Lung (tissue), 12 donors: ENCODE measurements around the gene NHS. TPM values are rescaled to one million over a fixed set of nuclear protein-coding genes. Genes with fewer than 3 reads are reported as not detected.

Experiments used
- ATAC-seq: fragments of 200-7000 bp; cut with Tn5 transposase; one replicate; pipeline ENCODE4 v1.9.1; 2020; ENCODE audit warnings: moderate number of reproducible peaks; ENCODE audit not compliant: insufficient read depth, low FRiP score
- DNase-seq, 3 donors: peaks; one replicate each; pipeline ENCODE4 v3.0.0-alpha.2; 2013 to 2017
- H3K27ac ChIP-seq, 2 donors: one replicate each; pipeline ENCODE4 v1.5.1; 2013; ENCODE audit warnings: mild to moderate bottlenecking in 2 of 2, moderate library complexity in 2 of 2, control low read depth in 1 of 2, inconsistent platforms in 1 of 2, low read depth in 1 of 2, low read length in 1 of 2
- H3K27me3 ChIP-seq, 3 donors: one replicate each; pipeline ENCODE4 v1.5.1; 2013; ENCODE audit warnings: low read length in 2 of 3; ENCODE audit not compliant: control insufficient read depth in 3 of 3, insufficient read depth in 3 of 3
- H3K36me3 ChIP-seq, 4 donors: one replicate each; pipeline ENCODE4 v1.5.1; 2013; ENCODE audit warnings: low read length in 4 of 4, mild to moderate bottlenecking in 1 of 4, moderate library complexity in 1 of 4; ENCODE audit not compliant: control insufficient read depth in 4 of 4, insufficient read depth in 4 of 4
- H3K4me1 ChIP-seq, 5 donors: one replicate each; pipeline ENCODE4 v1.5.1; 2013; ENCODE audit warnings: low read length in 5 of 5, mild to moderate bottlenecking in 2 of 5, moderate library complexity in 1 of 5; ENCODE audit not compliant: control insufficient read depth in 5 of 5, insufficient read depth in 5 of 5
- H3K4me3 ChIP-seq: one replicate; pipeline ENCODE4 v1.5.1; 2013; ENCODE audit warnings: mild to moderate bottlenecking, control low read depth, moderate library complexity
- H3K9ac ChIP-seq, 2 donors: one replicate each; pipeline ENCODE4 v1.5.1; 2013; ENCODE audit warnings: low read length in 2 of 2, control low read depth in 1 of 2; ENCODE audit not compliant: insufficient read depth in 1 of 2
- H3K9me3 ChIP-seq, 4 donors: one replicate each; pipeline ENCODE4 v1.5.1; 2013; ENCODE audit warnings: low read length in 3 of 4, mild to moderate bottlenecking in 1 of 4, moderate library complexity in 1 of 4; ENCODE audit not compliant: control insufficient read depth in 4 of 4, insufficient read depth in 3 of 4
- CTCF ChIP-seq: IDR thresholded peaks from 2 replicates; pipeline ENCODE4 v1.5.1; 2012; ENCODE audit warnings: mild to moderate bottlenecking; ENCODE audit errors: control extremely low read depth, extremely low read depth
- WGBS, 2 donors: extraction: QIAGEN DNeasy Blood & Tissue Kit; methylation state at CpG; one replicate each; pipeline ENCODE4 v1.1.7; 2013; 5-methylcytosine and 5-hydroxymethylcytosine counted together
- polyA plus RNA-seq, 2 donors: library from polyadenylated mRNA; stranded (reverse); fragments of 200-250 nt; gene quantifications; one replicate each; pipeline ENCODE4 v1.2.1, GENCODE V29; 2013
- total RNA-seq, 2 donors: library from RNA; depleted of rRNA in 1 of 2; stranded (reverse); fragments of >200 nt in 1 of 2; gene quantifications; one replicate each; pipeline ENCODE4 v1.2.1, GENCODE V29; 2014 to 2021
- donor health status: control.
- donor health status: control.
- donor health status: Bipolar disorder and iron deficiency.
- donor health status: healthy.
- donor health status: DM: yes; HTN: yes; CAD: no.

The NHS gene
- total and polyA plus RNA-seq, 4 donors, result 0.46 to 2.0 (median 1.4) TPM

- Histone ChIP-seq H3K27me3 (peaks cover 0 to 23% (median 13%) of the 10 kb centered on the region in 3 donors), H3K4me3 (no peak overlapping the region), H3K4me1 (peaks cover 0 to 4% (median 0%) of the 10 kb centered on the region in 5 donors), H3K27ac (no peak overlapping the region), H3K9me3 (peaks cover 0 to 2% (median 0%) of the 10 kb centered on the region in 4 donors), H3K36me3 (no peaks in the 10 kb centered on the region), H3K9ac (no peak overlapping the region)
- ATAC-seq (no peak), DNase-seq (no peak)
- no peak for TF ChIP-seq CTCF
- WGBS, 2 donors, result 72 to 87% methylated on average over 9 of the region's 9 CpGs
These were observed 259.7 kb downstream of the NHS start for GRCh38 chrX:17634542-17635207.

GRCh38 chrX:17635231-17635630 is 260.2 kb downstream of the NHS start:
- no peak for TF ChIP-seq CTCF
- 60 to 77% methylated on average over 5 of the region's 5 CpGs for WGBS, 2 donors
- Histone ChIP-seq H3K36me3 (no peaks in the 10 kb centered on the region), H3K4me1 (peaks cover 0 to 4% (median 0%) of the 10 kb centered on the region in 5 donors), H3K9me3 (peaks cover 0 to 2% (median 0%) of the 10 kb centered on the region in 4 donors), H3K27ac (no peak overlapping the region), H3K4me3 (no peak overlapping the region), H3K27me3 (peaks cover 0 to 21% (median 14%) of the 10 kb centered on the region in 3 donors), H3K9ac (no peak overlapping the region)
- DNase-seq, result peak; percentile 60 to 82 (median 79)
- no peak for ATAC-seq

- Histone ChIP-seq H3K4me1 (peaks cover 0 to 4% (median 0%) of the 10 kb centered on the region in 5 donors), H3K9ac (no peak overlapping the region), H3K9me3 (peaks cover 0 to 2% (median 0%) of the 10 kb centered on the region in 4 donors), H3K27me3 (peaks cover 0 to 22% (median 20%) of the 10 kb centered on the region in 3 donors), H3K27ac (no peak overlapping the region), H3K4me3 (no peak overlapping the region), H3K36me3 (no peaks in the 10 kb centered on the region)
- WGBS, 2 donors, result 72 to 90% methylated on average over 4 of the region's 4 CpGs
- ATAC-seq (no peak), DNase-seq (no peak)
- no peak for TF ChIP-seq CTCF
These were observed 262.2 kb downstream of the NHS start for GRCh38 chrX:17637235-17637634.

- no peak for ATAC-seq
- no peak overlapping the region for H3K4me3 ChIP-seq
- no peak overlapping the region for H3K9ac ChIP-seq
- no peaks in the 10 kb centered on the region for H3K36me3 ChIP-seq
- DNase-seq, result no peak
- H3K4me1 ChIP-seq, result peaks cover 0 to 4% (median 0%) of the 10 kb centered on the region in 5 donors
- no peak overlapping the region for H3K27ac ChIP-seq
- WGBS, 2 donors, result 57 to 92% methylated on average over 1 of the region's 1 CpG
- H3K9me3 ChIP-seq, result peaks cover 0 to 2% (median 0%) of the 10 kb centered on the region in 4 donors
- H3K27me3 ChIP-seq, result peaks cover 0 to 27% (median 22%) of the 10 kb centered on the region in 3 donors
- TF ChIP-seq CTCF, result no peak
These were observed 263.7 kb downstream of the NHS start for GRCh38 chrX:17638731-17639130.
